NB4 (cell line): ENCODE results near the gene B9D2.

Experiments used
- CTCF ChIP-seq: IDR thresholded peaks from one replicate; pipeline ENCODE4 v1.5.1; 2012; ENCODE audit warnings: low read depth, low read length
- MAX ChIP-seq: IDR thresholded peaks from 2 replicates; pipeline ENCODE4 v1.6.1; 2011; ENCODE audit warnings: low read depth, low read length
- POLR2A ChIP-seq: IDR thresholded peaks from 2 replicates; pipeline ENCODE4 v1.6.1; 2011; ENCODE audit warnings: mild to moderate bottlenecking; ENCODE audit not compliant: insufficient read length; ENCODE audit errors: extremely low read depth

- TF ChIP-seq CTCF (no peak), POLR2A (peak; percentile 36), MAX (no peak)
These were observed 53.7 kb downstream of the B9D2 start, which contains the start of gene CCDC97 for GRCh38 chr19:41310033-41310831.
